HepG2 (cell line): ENCODE measurements around the gene ZFAND2A. TPM values are rescaled to one million over a fixed set of nuclear protein-coding genes. Genes with fewer than 3 reads are reported as not detected.

Source experiments
- ATAC-seq: fragments of 200-7000 bp; cut with Tn5 transposase; 3 replicates; pipeline ENCODE4 v1.9.1; 2020; ENCODE audit warnings: mild to moderate bottlenecking, moderate library complexity
- BruUV-seq: library from RNA; stranded (reverse); fragments of 400-500 nt; replicated peaks from 2 replicates; lab custom pipeline; 2021; lab: Mats Ljungman, UMichigan
- CTCF ChIA-PET: fragments of 300-600 bp; formaldehyde crosslinking; extraction: SDS; loops from one replicate; lab custom pipeline; 2021; ENCODE audit warnings: low total read pairs, inconsistent platforms, low intra/inter-chr PET ratio; lab: Yijun Ruan, JAX
- POLR2A ChIA-PET: fragments of 350-600 bp; sonication (Branson Sonifier 250); formaldehyde crosslinking; loops from one replicate; lab custom pipeline; 2020; ENCODE audit warnings: antibody characterized with exemption, inconsistent platforms; lab: Yijun Ruan, JAX
- DNase-seq: peaks from one replicate; pipeline ENCODE4 v3.0.0-alpha.2; 2015; ENCODE audit warnings: low spot score
- FAIRE-seq: peaks from 3 replicates; lab custom pipeline; 2011; peaks lifted over from hg19 to GRCh38; lab: Jason Lieb, UNC
- H2AFZ ChIP-seq: one replicate; pipeline ENCODE4 v1.6.1; 2011; ENCODE audit warnings: low read length, inconsistent platforms
- H3K27ac ChIP-seq: fragments of 300-600 bp; 3 replicates; pipeline ENCODE4 v1.8.0; 2011; ENCODE audit warnings: mixed run types, mild to moderate bottlenecking, mixed read lengths, low read length, inconsistent platforms; ENCODE audit not compliant: insufficient read depth; ENCODE audit errors: extremely low read length
- H3K27me3 ChIP-seq, 2 experiments: fragments of 200-600 bp in 1 of 2; 2 replicates in 1 of 2; 3 replicates in 1 of 2; pipeline versions ENCODE4 v1.6.0 to v1.8.0; 2011; ENCODE audit warnings: low read length in 2 of 2, mild to moderate bottlenecking in 2 of 2, moderate library complexity in 2 of 2, inconsistent platforms in 1 of 2; ENCODE audit not compliant: insufficient read depth in 2 of 2, control insufficient read depth in 1 of 2
- H3K36me3 ChIP-seq, 2 experiments: fragments of 200-600 bp in 1 of 2; replicated peaks in 1 of 2; 2 replicates in 1 of 2; 3 replicates in 1 of 2; pipeline versions ENCODE4 v1.5.1 to v1.8.0; 2011; ENCODE audit warnings: low read length in 2 of 2, inconsistent platforms in 1 of 2; ENCODE audit not compliant: insufficient read depth in 2 of 2, control insufficient read depth in 1 of 2
- H3K4me1 ChIP-seq: 2 replicates; pipeline ENCODE4 v1.5.1; 2012; ENCODE audit warnings: low read length, inconsistent platforms; ENCODE audit not compliant: insufficient read depth
- H3K4me2 ChIP-seq: 2 replicates; pipeline ENCODE4 v1.6.0; 2011; ENCODE audit warnings: low read depth, low read length, inconsistent platforms
- H3K4me3 ChIP-seq, 3 experiments: fragments of 200-600 bp in 1 of 3; sonication (generic), shearing (Covaris generic) in 1 of 3; replicated peaks in 1 of 3; 2 replicates each; pipeline ENCODE4 v1.5.1; 2011 to 2016; ENCODE audit warnings: low read length in 3 of 3, inconsistent platforms in 2 of 3, low read depth in 2 of 3, mild to moderate bottlenecking in 2 of 3, control low read depth in 1 of 3, mixed read lengths in 1 of 3; ENCODE audit not compliant: insufficient read depth in 1 of 3
- H3K79me2 ChIP-seq: one replicate; pipeline ENCODE4 v1.6.1; 2011; ENCODE audit warnings: low read length, inconsistent platforms; ENCODE audit not compliant: insufficient read depth
- H3K9ac ChIP-seq: 2 replicates; pipeline ENCODE4 v1.6.0; 2011; ENCODE audit warnings: mild to moderate bottlenecking, low read depth, low read length, inconsistent platforms; ENCODE audit not compliant: insufficient read depth
- H3K9me3 ChIP-seq: 2 replicates; pipeline ENCODE4 v1.5.1; 2012; ENCODE audit warnings: mild to moderate bottlenecking, low read length
- H4K20me1 ChIP-seq: 2 replicates; pipeline ENCODE4 v1.6.0; 2011; ENCODE audit warnings: inconsistent platforms, mild to moderate bottlenecking, low read length, moderate library complexity; ENCODE audit not compliant: insufficient read depth
- BCL6 ChIP-seq: IDR thresholded peaks from 2 replicates; pipeline ENCODE4 v1.6.1; 2016; ENCODE audit warnings: missing genetic modification reagents, missing compliant biosample characterization
- CBFB ChIP-seq: sonication (generic); formaldehyde crosslinking; IDR thresholded peaks from 2 replicates; pipeline ENCODE4 v1.4.0; 2020; ENCODE audit warnings: missing genetic modification reagents
- CC2D1A ChIP-seq: sonication (generic); formaldehyde crosslinking; IDR thresholded peaks from 2 replicates; pipeline ENCODE4 v1.8.1; 2023; ENCODE audit warnings: mild to moderate bottlenecking, missing genetic modification reagents
- CHD2 ChIP-seq: IDR thresholded peaks from 2 replicates; pipeline ENCODE4 v1.6.1; 2011; ENCODE audit warnings: low read depth, low read length, improper control_type of control experiment
- EZH2 ChIP-seq: conservative IDR thresholded peaks from 2 replicates; pipeline ENCODE4 v1.6.1; 2012; ENCODE audit warnings: mild to moderate bottlenecking, low read depth, low read length, moderate library complexity
- KAT7 ChIP-seq: IDR thresholded peaks from 2 replicates; pipeline ENCODE4 v1.6.1; 2018; ENCODE audit warnings: borderline replicate concordance, missing compliant biosample characterization
- KDM4B ChIP-seq: sonication (generic); formaldehyde crosslinking; IDR thresholded peaks from 2 replicates; pipeline ENCODE4 v1.4.0; 2020; ENCODE audit warnings: missing genetic modification reagents
- NRL ChIP-seq: sonication (generic); formaldehyde crosslinking; IDR thresholded peaks from 2 replicates; pipeline ENCODE4 v1.5.0; 2020; ENCODE audit warnings: missing genetic modification reagents, mild to moderate bottlenecking, moderate library complexity, borderline replicate concordance
- POLR2AphosphoS5 ChIP-seq: IDR thresholded peaks from 2 replicates; pipeline ENCODE4 v1.6.1; 2012; ENCODE audit warnings: low read depth, low read length
- RARG ChIP-seq: sonication (generic); formaldehyde crosslinking; IDR thresholded peaks from 2 replicates; pipeline ENCODE4 v1.4.0; 2020; ENCODE audit warnings: low read depth, mild to moderate bottlenecking, missing genetic modification reagents
- SAP130 ChIP-seq: IDR thresholded peaks from 2 replicates; pipeline ENCODE4 v1.6.1; 2016; ENCODE audit warnings: low read depth
- SATB2 ChIP-seq: sonication (generic); formaldehyde crosslinking; IDR thresholded peaks from 2 replicates; pipeline ENCODE4 v1.5.0; 2020; ENCODE audit warnings: missing genetic modification reagents
- SOX5 ChIP-seq: IDR thresholded peaks from 2 replicates; pipeline ENCODE4 v1.6.1; 2016; ENCODE audit warnings: borderline replicate concordance
- TEAD3 ChIP-seq: optimal IDR thresholded peaks from 2 replicates; pipeline ENCODE3; 2016; ENCODE audit warnings: borderline replicate concordance
- ZBTB42 ChIP-seq: sonication (generic); formaldehyde crosslinking; IDR thresholded peaks from 2 replicates; pipeline ENCODE4 v1.5.0; 2020; ENCODE audit warnings: mild to moderate bottlenecking, missing genetic modification reagents
- ZKSCAN1 ChIP-seq: fragments of 150-350 bp; IDR thresholded peaks from 2 replicates; pipeline ENCODE4 v1.6.1; 2014; ENCODE audit warnings: low read length
- ZNF124 ChIP-seq: sonication (generic); formaldehyde crosslinking; IDR thresholded peaks from 2 replicates; pipeline ENCODE4 v1.4.0; 2020; ENCODE audit warnings: missing genetic modification reagents
- ZNF296 ChIP-seq: sonication (generic); formaldehyde crosslinking; conservative IDR thresholded peaks from 2 replicates; pipeline ENCODE4 v1.5.0; 2020; ENCODE audit warnings: mild to moderate bottlenecking, missing genetic modification reagents
- ZNF460 ChIP-seq: sonication (generic); formaldehyde crosslinking; IDR thresholded peaks from 2 replicates; pipeline ENCODE4 v1.5.1; 2020; ENCODE audit warnings: missing genetic modification reagents, mild to moderate bottlenecking, borderline replicate concordance
- ZNF737 ChIP-seq: sonication (generic); formaldehyde crosslinking; IDR thresholded peaks from 2 replicates; pipeline ENCODE4 v1.5.0; 2020; ENCODE audit warnings: missing genetic modification reagents, mild to moderate bottlenecking, borderline replicate concordance
- ZNF773 ChIP-seq: sonication (generic); formaldehyde crosslinking; IDR thresholded peaks from 2 replicates; pipeline ENCODE4 v1.4.0; 2020; ENCODE audit warnings: missing genetic modification reagents, borderline replicate concordance
- ZNF879 ChIP-seq: sonication (generic); formaldehyde crosslinking; IDR thresholded peaks from 2 replicates; pipeline ENCODE4 v1.8.1; 2023; ENCODE audit warnings: missing genetic modification reagents
- ZSCAN31 ChIP-seq: sonication (generic); formaldehyde crosslinking; IDR thresholded peaks from 2 replicates; pipeline ENCODE4 v1.5.0; 2020; ENCODE audit warnings: low read depth, mild to moderate bottlenecking, missing genetic modification reagents
- WGBS: methylation state at CpG from one replicate; pipeline ENCODE4 v1.1.6; 2017; ENCODE audit warnings: low lambda C conversion rate; 5-methylcytosine and 5-hydroxymethylcytosine counted together
- in situ Hi-C: cut with HindIII; loops from 2 replicates; pipeline ENCODE4 v1.10.0; 2017; ENCODE audit warnings: low pct_unique_long_range_greater_than_20kb; ENCODE audit not compliant: extremely low pct_ligation_motif_present
- intact Hi-C: fragments of 100-400 bp; cut with micrococcal nuclease; formaldehyde crosslinking; loops from one replicate; pipeline ENCODE4 v1.10.0; 2022; ENCODE audit not compliant: unreplicated experiment
- polyA plus RNA-seq, 8 experiments: library from polyadenylated mRNA; depleted of rRNA in 3 of 8; stranded (reverse) in 7 of 8; unstranded in 1 of 8; fragments of >200 nt; fragmentation: Illumina TruSeq in 4 of 8; extraction: Trizol in 4 of 8; gene quantifications; 2 replicates each; pipeline versions ENCODE4 v1.2.1 to v1.2.3, GENCODE V29; 2011 to 2016; ENCODE audit warnings: low read depth in 4 of 8, missing spikeins in 1 of 8, mixed read lengths in 1 of 8; ENCODE audit not compliant: insufficient read depth in 1 of 8
- total RNA-seq, 5 experiments: library from RNA; depleted of rRNA; stranded (reverse); fragments of >200 nt; fragmentation: Illumina TruSeq; extraction: Trizol; gene quantifications; 2 replicates each; pipeline ENCODE4 v1.2.3, GENCODE V29; 2016; ENCODE audit warnings: low read depth in 1 of 5
- TF ChIP-seq, protein P1 (sequence below): sonication (generic); formaldehyde crosslinking; IDR thresholded peaks from 2 replicates; pipeline ENCODE4 v1.5.0; 2020; ENCODE audit warnings: missing genetic modification reagents, mild to moderate bottlenecking, borderline replicate concordance
- TF ChIP-seq, protein P2 (sequence below): IDR thresholded peaks from 2 replicates; pipeline ENCODE4 v1.6.1; 2012; ENCODE audit warnings: inconsistent platforms

The ZFAND2A gene
- total and polyA plus RNA-seq, 2 of the 13 experiments (the other 11 are each of a cell fraction or from before 2014, with no cell fraction given) = 140 to 153 TPM

GRCh38 chr7:1137517-1138167, 22.4 kb downstream of the ZFAND2A start (continued):
- TF ChIP-seq NRL (CRISPR knock-in tag) (0 out of 2 replicates have a peak, but pooled peaks have one; percentile 2), KAT7 (CRISPR knock-in tag) (peak; percentile 26; the same call in 1 of the 2 replicates), ZNF460 (peak; percentile 87), CBFB (CRISPR knock-in tag) (no peak)
- TF ChIP-seq, protein P1, sequence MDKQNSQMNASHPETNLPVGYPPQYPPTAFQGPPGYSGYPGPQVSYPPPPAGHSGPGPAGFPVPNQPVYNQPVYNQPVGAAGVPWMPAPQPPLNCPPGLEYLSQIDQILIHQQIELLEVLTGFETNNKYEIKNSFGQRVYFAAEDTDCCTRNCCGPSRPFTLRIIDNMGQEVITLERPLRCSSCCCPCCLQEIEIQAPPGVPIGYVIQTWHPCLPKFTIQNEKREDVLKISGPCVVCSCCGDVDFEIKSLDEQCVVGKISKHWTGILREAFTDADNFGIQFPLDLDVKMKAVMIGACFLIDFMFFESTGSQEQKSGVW (CRISPR knock-in tag) = no peak
- TF ChIP-seq, protein P2, sequence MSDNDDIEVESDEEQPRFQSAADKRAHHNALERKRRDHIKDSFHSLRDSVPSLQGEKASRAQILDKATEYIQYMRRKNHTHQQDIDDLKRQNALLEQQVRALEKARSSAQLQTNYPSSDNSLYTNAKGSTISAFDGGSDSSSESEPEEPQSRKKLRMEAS = peak; percentile 62; the same call in 1 of the 2 replicates

- ChIA-PET POLR2A (interaction anchor here (0.7 to 3.2 kb wide), 5 partner anchors 20 to 159 kb away, joined by 3 to 47 read pairs (median 8); no protein-coding TSS in a partner anchor), CTCF (interaction anchor here (1.0 to 1.4 kb wide), 3 partner anchors 33 to 144 kb away, joined by 3 to 4 read pairs (median 3); no protein-coding TSS in a partner anchor)
- H3K9me3 ChIP-seq = no peaks in the 10 kb centered on the region
- TSS peak; percentile 66 for BruUV-seq
- intact Hi-C loops = loop anchor here (1.0 to 5.0 kb wide), 2 partner anchors 40 to 50 kb away; no protein-coding TSS in a partner anchor
- H3K4me2 ChIP-seq = peak overlapping the region; percentile 98
- no peaks in the 10 kb centered on the region; the same call in 1 of the 2 replicates for H4K20me1 ChIP-seq
- H3K79me2 ChIP-seq = peaks cover 29% of the 10 kb centered on the region
- no peaks in the 10 kb centered on the region for H3K27me3 ChIP-seq
- in situ Hi-C loops = no loop called here
- no peaks in the 10 kb centered on the region for H3K36me3 ChIP-seq
- FAIRE-seq (peak; percentile 44), ATAC-seq (peak; percentile 28), DNase-seq (peak; percentile 38)
- peaks cover 13% of the 10 kb centered on the region; the same call in 1 of the 2 replicates for H3K4me1 ChIP-seq
- H3K27ac ChIP-seq = peak overlapping the region; percentile 46
- H3K4me3 ChIP-seq = peak overlapping the region; percentile 83 to 97 (median 96)
- peak overlapping the region; percentile 5 for H2AFZ ChIP-seq
- 2% methylated on average over 9 of the region's 9 CpGs for WGBS
- H3K9ac ChIP-seq = peak overlapping the region; percentile 67
- TF ChIP-seq KDM4B (no peak), ZBTB42 (CRISPR knock-in tag) (no peak), ZKSCAN1 (no peak), ZNF879 (no peak), SATB2 (CRISPR knock-in tag) (no peak), TEAD3 (CRISPR knock-in tag) (peak; percentile 34), POLR2AphosphoS5 (no peak), ZSCAN31 (CRISPR knock-in tag) (no peak), ZNF773 (CRISPR knock-in tag) (no peak), ZNF296 (CRISPR knock-in tag) (no peak), ZNF737 (no peak), EZH2 (no peak), CHD2 (no peak), BCL6 (CRISPR knock-in tag) (no peak), ZNF124 (no peak), CC2D1A (CRISPR knock-in tag) (no peak), SAP130 (CRISPR knock-in tag) (peak; percentile 36; the same call in 1 of the 2 replicates), SOX5 (no peak), NRL (CRISPR knock-in tag) (no peak), RARG (no peak)
These were observed 23.0 kb downstream of the ZFAND2A start for GRCh38 chr7:1136841-1137516.
